GM12878 (cell line): ENCODE measurements around the gene SCAMP4. TPM values are rescaled to one million over a fixed set of nuclear protein-coding genes. Genes with fewer than 3 reads are reported as not detected.

Experiments used
- ATF7 ChIP-seq: fragments of 450-650 bp; IDR thresholded peaks from 2 replicates; pipeline ENCODE4 v1.6.1; 2016; ENCODE audit warnings: low read depth, mild to moderate bottlenecking
- ETV6 ChIP-seq, 2 experiments: fragments of 450-650 bp in 1 of 2; IDR thresholded peaks in 1 of 2; conservative IDR thresholded peaks in 1 of 2; 2 replicates each; pipeline ENCODE4 v1.6.1; 2014; ENCODE audit warnings: antibody characterized with exemption in 1 of 2, borderline replicate concordance in 1 of 2, low read depth in 1 of 2, mild to moderate bottlenecking in 1 of 2, moderate library complexity in 1 of 2
- HDAC6 ChIP-seq: fragments of 200-600 bp; sonication (generic); IDR thresholded peaks from one replicate; pipeline ENCODE4 v1.8.0; 2017; ENCODE audit warnings: antibody characterized with exemption; ENCODE audit not compliant: unreplicated experiment
- MEF2B ChIP-seq: fragments of 450-650 bp; IDR thresholded peaks from 2 replicates; pipeline ENCODE4 v1.6.1; 2018; ENCODE audit warnings: mild to moderate bottlenecking, moderate library complexity; ENCODE audit not compliant: partially characterized antibody, poor library complexity, severe bottlenecking
- SMAD5 ChIP-seq: IDR thresholded peaks from 2 replicates; pipeline ENCODE4 v1.6.1; 2016; ENCODE audit warnings: antibody characterized with exemption, low read depth
- SP1 ChIP-seq: IDR thresholded peaks from one replicate; pipeline ENCODE4 v1.6.1; 2011; ENCODE audit warnings: low read depth, low read length
- STAT1 ChIP-seq: fragments of 450-650 bp; conservative IDR thresholded peaks from 2 replicates; pipeline ENCODE4 v1.6.1; 2014; ENCODE audit warnings: antibody characterized with exemption, mild to moderate bottlenecking
- TARDBP ChIP-seq: IDR thresholded peaks from 2 replicates; pipeline ENCODE4 v1.6.1; 2016; ENCODE audit warnings: borderline replicate concordance
- YBX1 ChIP-seq: fragments of 450-650 bp; IDR thresholded peaks from 2 replicates; pipeline ENCODE4 v1.6.1; 2016; ENCODE audit warnings: antibody characterized with exemption
- ZNF622 ChIP-seq: fragments of 450-650 bp; IDR thresholded peaks from 2 replicates; pipeline ENCODE4 v1.6.1; 2017; ENCODE audit warnings: mild to moderate bottlenecking, inconsistent platforms
- polyA plus RNA-seq, 11 experiments: library from polyadenylated mRNA; depleted of rRNA in 4 of 11; unstranded in 6 of 11; stranded (reverse) in 5 of 11; fragments of >200 nt; fragmentation: Nextera tagmentation in 4 of 11; fragmentation: Illumina TruSeq in 1 of 11; extraction: Ambion mirVana in 4 of 11; extraction: Trizol in 1 of 11; gene quantifications; 1 replicate in 1 of 11; 2 replicates in 10 of 11; pipeline versions ENCODE4 v1.2.1 to v1.2.3, GENCODE V29; 2011 to 2016; ENCODE audit warnings: inconsistent platforms in 2 of 11, missing spikeins in 2 of 11, low read depth in 1 of 11
- total RNA-seq, 4 experiments: library from RNA; depleted of rRNA in 3 of 4; stranded (reverse); fragments of >200 nt in 3 of 4; fragmentation: Illumina TruSeq in 1 of 4; extraction: Trizol in 1 of 4; gene quantifications; 2 replicates each; pipeline versions ENCODE4 v1.2.1 to v1.2.3, GENCODE V29; 2013 to 2021
- TF ChIP-seq, protein P1 (sequence below): fragments of 450-650 bp; IDR thresholded peaks from 2 replicates; pipeline ENCODE4 v1.6.1; 2017; ENCODE audit warnings: mild to moderate bottlenecking, moderate library complexity
- TF ChIP-seq, protein P2 (sequence below): fragments of 450-650 bp; IDR thresholded peaks from 2 replicates; pipeline ENCODE4 v1.6.1; 2016; ENCODE audit warnings: mild to moderate bottlenecking, moderate library complexity, borderline replicate concordance
- TF ChIP-seq, protein P3 (sequence below): fragments of 150-350 bp; IDR thresholded peaks from 2 replicates; pipeline ENCODE4 v1.6.1; 2014; ENCODE audit warnings: mild to moderate bottlenecking, low read depth, low read length
- TF ChIP-seq, protein P4 (sequence below): IDR thresholded peaks from 2 replicates; pipeline ENCODE4 v1.6.1; 2012; ENCODE audit warnings: mild to moderate bottlenecking, low read depth, low read length
- TF ChIP-seq, protein P5 (sequence below): IDR thresholded peaks from 2 replicates; pipeline ENCODE4 v1.6.1; 2011; ENCODE audit warnings: low read depth, mild to moderate bottlenecking, low read length, moderate library complexity, borderline replicate concordance; ENCODE audit errors: extremely low read depth

Gene SCAMP4
- total and polyA plus RNA-seq, 10 of the 15 experiments (the other 5 are each of a cell fraction or from before 2014, with no cell fraction given) = 0.63 to 34.7 (median 12.8) TPM

DNA sequence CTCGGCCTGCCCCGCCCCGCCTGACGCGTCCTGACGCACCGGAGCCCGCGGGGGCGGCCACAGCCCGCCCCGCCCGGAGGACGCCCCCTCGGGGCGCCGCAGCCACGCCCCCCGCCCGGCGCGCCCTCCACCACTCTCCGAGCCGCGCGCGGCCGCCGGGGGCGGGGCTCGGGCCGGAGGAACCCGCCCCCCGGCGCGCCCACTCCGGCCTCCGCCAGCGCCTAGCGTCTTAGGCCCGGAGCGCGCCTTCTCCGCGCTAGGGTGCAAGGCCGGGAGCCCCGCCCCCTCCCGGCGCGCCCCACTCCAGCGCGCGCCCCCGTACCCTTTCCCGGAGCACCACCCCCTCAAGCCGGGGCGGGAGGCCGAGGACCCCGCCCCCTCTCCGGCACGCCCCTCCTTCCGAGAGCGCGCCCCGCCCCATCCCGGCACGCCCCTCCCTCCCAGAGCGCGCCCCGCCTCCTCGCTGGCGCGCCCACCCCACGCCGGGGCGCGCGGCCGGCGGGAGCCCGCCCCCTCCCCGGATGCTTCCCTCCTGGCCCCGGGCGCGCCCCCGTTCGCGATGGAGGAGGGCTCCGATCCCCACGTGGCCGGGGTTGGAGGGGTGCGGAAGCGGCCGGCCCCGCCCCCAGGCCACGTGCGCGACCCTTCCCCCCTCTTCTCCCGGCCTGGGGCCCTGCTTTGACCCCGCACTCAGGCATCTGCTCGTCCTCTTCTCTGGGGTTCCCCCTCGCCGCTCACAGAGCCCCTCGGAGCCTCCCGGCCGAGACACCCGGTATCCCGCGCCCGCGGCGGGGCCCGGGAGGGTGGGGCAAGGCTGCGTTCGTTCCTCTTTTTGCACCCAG, 41.3 kb upstream of the SCAMP4 start (continued):
- TF ChIP-seq, protein P1, sequence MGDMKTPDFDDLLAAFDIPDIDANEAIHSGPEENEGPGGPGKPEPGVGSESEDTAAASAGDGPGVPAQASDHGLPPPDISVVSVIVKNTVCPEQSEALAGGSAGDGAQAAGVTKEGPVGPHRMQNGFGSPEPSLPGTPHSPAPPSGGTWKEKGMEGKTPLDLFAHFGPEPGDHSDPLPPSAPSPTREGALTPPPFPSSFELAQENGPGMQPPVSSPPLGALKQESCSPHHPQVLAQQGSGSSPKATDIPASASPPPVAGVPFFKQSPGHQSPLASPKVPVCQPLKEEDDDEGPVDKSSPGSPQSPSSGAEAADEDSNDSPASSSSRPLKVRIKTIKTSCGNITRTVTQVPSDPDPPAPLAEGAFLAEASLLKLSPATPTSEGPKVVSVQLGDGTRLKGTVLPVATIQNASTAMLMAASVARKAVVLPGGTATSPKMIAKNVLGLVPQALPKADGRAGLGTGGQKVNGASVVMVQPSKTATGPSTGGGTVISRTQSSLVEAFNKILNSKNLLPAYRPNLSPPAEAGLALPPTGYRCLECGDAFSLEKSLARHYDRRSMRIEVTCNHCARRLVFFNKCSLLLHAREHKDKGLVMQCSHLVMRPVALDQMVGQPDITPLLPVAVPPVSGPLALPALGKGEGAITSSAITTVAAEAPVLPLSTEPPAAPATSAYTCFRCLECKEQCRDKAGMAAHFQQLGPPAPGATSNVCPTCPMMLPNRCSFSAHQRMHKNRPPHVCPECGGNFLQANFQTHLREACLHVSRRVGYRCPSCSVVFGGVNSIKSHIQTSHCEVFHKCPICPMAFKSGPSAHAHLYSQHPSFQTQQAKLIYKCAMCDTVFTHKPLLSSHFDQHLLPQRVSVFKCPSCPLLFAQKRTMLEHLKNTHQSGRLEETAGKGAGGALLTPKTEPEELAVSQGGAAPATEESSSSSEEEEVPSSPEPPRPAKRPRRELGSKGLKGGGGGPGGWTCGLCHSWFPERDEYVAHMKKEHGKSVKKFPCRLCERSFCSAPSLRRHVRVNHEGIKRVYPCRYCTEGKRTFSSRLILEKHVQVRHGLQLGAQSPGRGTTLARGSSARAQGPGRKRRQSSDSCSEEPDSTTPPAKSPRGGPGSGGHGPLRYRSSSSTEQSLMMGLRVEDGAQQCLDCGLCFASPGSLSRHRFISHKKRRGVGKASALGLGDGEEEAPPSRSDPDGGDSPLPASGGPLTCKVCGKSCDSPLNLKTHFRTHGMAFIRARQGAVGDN = no peak
- TF ChIP-seq ETV6 (conservative IDR thresholded peaks at IDR 0.05 in 1 of 2, IDR thresholded peaks at IDR 0.05 in 1 of 2; ENCODE audit: borderline replicate concordance in 1 of 2, low read depth in 1 of 2) (no peak), YBX1 (no peak), SMAD5 (no peak), MEF2B (no peak), ATF7 (no peak), TARDBP (no peak), SP1 (peak; percentile 67), HDAC6 (no peak), STAT1 (no peak), ZNF622 (no peak)
- TF ChIP-seq, protein P2, sequence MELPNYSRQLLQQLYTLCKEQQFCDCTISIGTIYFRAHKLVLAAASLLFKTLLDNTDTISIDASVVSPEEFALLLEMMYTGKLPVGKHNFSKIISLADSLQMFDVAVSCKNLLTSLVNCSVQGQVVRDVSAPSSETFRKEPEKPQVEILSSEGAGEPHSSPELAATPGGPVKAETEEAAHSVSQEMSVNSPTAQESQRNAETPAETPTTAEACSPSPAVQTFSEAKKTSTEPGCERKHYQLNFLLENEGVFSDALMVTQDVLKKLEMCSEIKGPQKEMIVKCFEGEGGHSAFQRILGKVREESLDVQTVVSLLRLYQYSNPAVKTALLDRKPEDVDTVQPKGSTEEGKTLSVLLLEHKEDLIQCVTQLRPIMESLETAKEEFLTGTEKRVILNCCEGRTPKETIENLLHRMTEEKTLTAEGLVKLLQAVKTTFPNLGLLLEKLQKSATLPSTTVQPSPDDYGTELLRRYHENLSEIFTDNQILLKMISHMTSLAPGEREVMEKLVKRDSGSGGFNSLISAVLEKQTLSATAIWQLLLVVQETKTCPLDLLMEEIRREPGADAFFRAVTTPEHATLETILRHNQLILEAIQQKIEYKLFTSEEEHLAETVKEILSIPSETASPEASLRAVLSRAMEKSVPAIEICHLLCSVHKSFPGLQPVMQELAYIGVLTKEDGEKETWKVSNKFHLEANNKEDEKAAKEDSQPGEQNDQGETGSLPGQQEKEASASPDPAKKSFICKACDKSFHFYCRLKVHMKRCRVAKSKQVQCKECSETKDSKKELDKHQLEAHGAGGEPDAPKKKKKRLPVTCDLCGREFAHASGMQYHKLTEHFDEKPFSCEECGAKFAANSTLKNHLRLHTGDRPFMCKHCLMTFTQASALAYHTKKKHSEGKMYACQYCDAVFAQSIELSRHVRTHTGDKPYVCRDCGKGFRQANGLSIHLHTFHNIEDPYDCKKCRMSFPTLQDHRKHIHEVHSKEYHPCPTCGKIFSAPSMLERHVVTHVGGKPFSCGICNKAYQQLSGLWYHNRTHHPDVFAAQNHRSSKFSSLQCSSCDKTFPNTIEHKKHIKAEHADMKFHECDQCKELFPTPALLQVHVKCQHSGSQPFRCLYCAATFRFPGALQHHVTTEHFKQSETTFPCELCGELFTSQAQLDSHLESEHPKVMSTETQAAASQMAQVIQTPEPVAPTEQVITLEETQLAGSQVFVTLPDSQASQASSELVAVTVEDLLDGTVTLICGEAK = no peak
- TF ChIP-seq, protein P3, sequence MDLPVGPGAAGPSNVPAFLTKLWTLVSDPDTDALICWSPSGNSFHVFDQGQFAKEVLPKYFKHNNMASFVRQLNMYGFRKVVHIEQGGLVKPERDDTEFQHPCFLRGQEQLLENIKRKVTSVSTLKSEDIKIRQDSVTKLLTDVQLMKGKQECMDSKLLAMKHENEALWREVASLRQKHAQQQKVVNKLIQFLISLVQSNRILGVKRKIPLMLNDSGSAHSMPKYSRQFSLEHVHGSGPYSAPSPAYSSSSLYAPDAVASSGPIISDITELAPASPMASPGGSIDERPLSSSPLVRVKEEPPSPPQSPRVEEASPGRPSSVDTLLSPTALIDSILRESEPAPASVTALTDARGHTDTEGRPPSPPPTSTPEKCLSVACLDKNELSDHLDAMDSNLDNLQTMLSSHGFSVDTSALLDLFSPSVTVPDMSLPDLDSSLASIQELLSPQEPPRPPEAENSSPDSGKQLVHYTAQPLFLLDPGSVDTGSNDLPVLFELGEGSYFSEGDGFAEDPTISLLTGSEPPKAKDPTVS = 0 out of 2 replicates have a peak, but pooled peaks have one; percentile 33
- TF ChIP-seq, protein P4, sequence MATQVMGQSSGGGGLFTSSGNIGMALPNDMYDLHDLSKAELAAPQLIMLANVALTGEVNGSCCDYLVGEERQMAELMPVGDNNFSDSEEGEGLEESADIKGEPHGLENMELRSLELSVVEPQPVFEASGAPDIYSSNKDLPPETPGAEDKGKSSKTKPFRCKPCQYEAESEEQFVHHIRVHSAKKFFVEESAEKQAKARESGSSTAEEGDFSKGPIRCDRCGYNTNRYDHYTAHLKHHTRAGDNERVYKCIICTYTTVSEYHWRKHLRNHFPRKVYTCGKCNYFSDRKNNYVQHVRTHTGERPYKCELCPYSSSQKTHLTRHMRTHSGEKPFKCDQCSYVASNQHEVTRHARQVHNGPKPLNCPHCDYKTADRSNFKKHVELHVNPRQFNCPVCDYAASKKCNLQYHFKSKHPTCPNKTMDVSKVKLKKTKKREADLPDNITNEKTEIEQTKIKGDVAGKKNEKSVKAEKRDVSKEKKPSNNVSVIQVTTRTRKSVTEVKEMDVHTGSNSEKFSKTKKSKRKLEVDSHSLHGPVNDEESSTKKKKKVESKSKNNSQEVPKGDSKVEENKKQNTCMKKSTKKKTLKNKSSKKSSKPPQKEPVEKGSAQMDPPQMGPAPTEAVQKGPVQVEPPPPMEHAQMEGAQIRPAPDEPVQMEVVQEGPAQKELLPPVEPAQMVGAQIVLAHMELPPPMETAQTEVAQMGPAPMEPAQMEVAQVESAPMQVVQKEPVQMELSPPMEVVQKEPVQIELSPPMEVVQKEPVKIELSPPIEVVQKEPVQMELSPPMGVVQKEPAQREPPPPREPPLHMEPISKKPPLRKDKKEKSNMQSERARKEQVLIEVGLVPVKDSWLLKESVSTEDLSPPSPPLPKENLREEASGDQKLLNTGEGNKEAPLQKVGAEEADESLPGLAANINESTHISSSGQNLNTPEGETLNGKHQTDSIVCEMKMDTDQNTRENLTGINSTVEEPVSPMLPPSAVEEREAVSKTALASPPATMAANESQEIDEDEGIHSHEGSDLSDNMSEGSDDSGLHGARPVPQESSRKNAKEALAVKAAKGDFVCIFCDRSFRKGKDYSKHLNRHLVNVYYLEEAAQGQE = no peak
- TF ChIP-seq, protein P5, sequence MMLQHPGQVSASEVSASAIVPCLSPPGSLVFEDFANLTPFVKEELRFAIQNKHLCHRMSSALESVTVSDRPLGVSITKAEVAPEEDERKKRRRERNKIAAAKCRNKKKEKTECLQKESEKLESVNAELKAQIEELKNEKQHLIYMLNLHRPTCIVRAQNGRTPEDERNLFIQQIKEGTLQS = peak; percentile 55; the same call in 1 of the 2 replicates
